ENCODE measurements around the gene CHSY3.

The CHSY3 gene

GRCh38 chr5:130021876-130022275 lies 117.6 kb downstream of the CHSY3 start:
- no peak overlapping the region for H3K9ac ChIP-seq (ENCODE audit: low read length in 2 of 2)
- no peak overlapping the region for H3K4me3 ChIP-seq (ENCODE audit: low read length in 2 of 2)
- no peaks in the 10 kb centered on the region for H3K9me3 ChIP-seq (ENCODE audit: control insufficient read depth in 2 of 2, low read length in 2 of 2)
- no peaks in the 10 kb centered on the region for H3K4me1 ChIP-seq (ENCODE audit: control insufficient read depth, insufficient read depth, low read length)
- H3K36me3 ChIP-seq (ENCODE audit: control insufficient read depth in 2 of 2, insufficient read depth in 2 of 2, low read length in 2 of 2): no peaks in the 10 kb centered on the region
- H3K27ac ChIP-seq (ENCODE audit: low read length): no peak overlapping the region
- H3K27me3 ChIP-seq (ENCODE audit: control insufficient read depth in 1 of 2, insufficient read depth in 2 of 2, low read length in 2 of 2): no peaks in the 10 kb centered on the region

GRCh38 chr5:130023604-130024003 lies 119.3 kb downstream of the CHSY3 start:
- H3K36me3 ChIP-seq (ENCODE audit: control insufficient read depth in 2 of 2, insufficient read depth in 2 of 2, low read length in 2 of 2): no peaks in the 10 kb centered on the region
- H3K9me3 ChIP-seq (ENCODE audit: control insufficient read depth in 2 of 2, low read length in 2 of 2): no peaks in the 10 kb centered on the region
- H3K27me3 ChIP-seq (ENCODE audit: control insufficient read depth in 1 of 2, insufficient read depth in 2 of 2, low read length in 2 of 2): no peaks in the 10 kb centered on the region
- no peak overlapping the region for H3K27ac ChIP-seq (ENCODE audit: low read length)
- no peak overlapping the region for H3K9ac ChIP-seq (ENCODE audit: low read length in 2 of 2)
- H3K4me1 ChIP-seq (ENCODE audit: control insufficient read depth, insufficient read depth, low read length): no peaks in the 10 kb centered on the region
- H3K4me3 ChIP-seq (ENCODE audit: low read length in 2 of 2): no peak overlapping the region

- no peak overlapping the region for H3K9ac ChIP-seq (ENCODE audit: low read length in 2 of 2)
- no peak overlapping the region for H3K27ac ChIP-seq (ENCODE audit: low read length)
- H3K9me3 ChIP-seq (ENCODE audit: control insufficient read depth in 2 of 2, low read length in 2 of 2): no peaks in the 10 kb centered on the region
- H3K36me3 ChIP-seq (ENCODE audit: control insufficient read depth in 2 of 2, insufficient read depth in 2 of 2, low read length in 2 of 2): no peaks in the 10 kb centered on the region
- H3K27me3 ChIP-seq (ENCODE audit: control insufficient read depth in 1 of 2, insufficient read depth in 2 of 2, low read length in 2 of 2): no peaks in the 10 kb centered on the region
- H3K4me3 ChIP-seq (ENCODE audit: low read length in 2 of 2): no peak overlapping the region
- no peaks in the 10 kb centered on the region for H3K4me1 ChIP-seq (ENCODE audit: control insufficient read depth, insufficient read depth, low read length)
Measured at GRCh38 chr5:130024006-130024405, 119.7 kb downstream of the CHSY3 start.

GRCh38 chr5:130025511-130025910 lies 121.2 kb downstream of the CHSY3 start:
- Histone ChIP-seq H3K27me3 (ENCODE audit: control insufficient read depth in 1 of 2, insufficient read depth in 2 of 2, low read length in 2 of 2) (no peaks in the 10 kb centered on the region), H3K36me3 (ENCODE audit: control insufficient read depth in 2 of 2, insufficient read depth in 2 of 2, low read length in 2 of 2) (no peaks in the 10 kb centered on the region), H3K4me1 (ENCODE audit: control insufficient read depth, insufficient read depth, low read length) (no peaks in the 10 kb centered on the region), H3K9me3 (ENCODE audit: control insufficient read depth in 2 of 2, low read length in 2 of 2) (no peaks in the 10 kb centered on the region), H3K9ac (ENCODE audit: low read length in 2 of 2) (no peak overlapping the region), H3K27ac (ENCODE audit: low read length) (no peak overlapping the region), H3K4me3 (ENCODE audit: low read length in 2 of 2) (no peak overlapping the region)

- Histone ChIP-seq H3K4me3 (ENCODE audit: low read length in 2 of 2) (no peak overlapping the region), H3K27ac (ENCODE audit: low read length) (no peak overlapping the region), H3K9me3 (ENCODE audit: control insufficient read depth in 2 of 2, low read length in 2 of 2) (no peaks in the 10 kb centered on the region), H3K9ac (ENCODE audit: low read length in 2 of 2) (no peak overlapping the region), H3K4me1 (ENCODE audit: control insufficient read depth, insufficient read depth, low read length) (no peaks in the 10 kb centered on the region), H3K27me3 (ENCODE audit: control insufficient read depth in 1 of 2, insufficient read depth in 2 of 2, low read length in 2 of 2) (no peaks in the 10 kb centered on the region), H3K36me3 (ENCODE audit: control insufficient read depth in 2 of 2, insufficient read depth in 2 of 2, low read length in 2 of 2) (no peaks in the 10 kb centered on the region)
Measured at GRCh38 chr5:130032807-130033206, 128.5 kb downstream of the CHSY3 start.

GRCh38 chr5:130034566-130035210 lies 130.4 kb downstream of the CHSY3 start:
- H3K9me3 ChIP-seq (ENCODE audit: control insufficient read depth in 2 of 2, low read length in 2 of 2): no peaks in the 10 kb centered on the region
- no peaks in the 10 kb centered on the region for H3K27me3 ChIP-seq (ENCODE audit: control insufficient read depth in 1 of 2, insufficient read depth in 2 of 2, low read length in 2 of 2)
- H3K36me3 ChIP-seq (ENCODE audit: control insufficient read depth in 2 of 2, insufficient read depth in 2 of 2, low read length in 2 of 2): no peaks in the 10 kb centered on the region
- no peak overlapping the region for H3K9ac ChIP-seq (ENCODE audit: low read length in 2 of 2)
- H3K4me1 ChIP-seq (ENCODE audit: control insufficient read depth, insufficient read depth, low read length): no peaks in the 10 kb centered on the region
- H3K4me3 ChIP-seq (ENCODE audit: low read length in 2 of 2): no peak overlapping the region
- no peak overlapping the region for H3K27ac ChIP-seq (ENCODE audit: low read length)

- Histone ChIP-seq H3K9ac (ENCODE audit: low read length in 2 of 2) (no peak overlapping the region), H3K4me1 (ENCODE audit: control insufficient read depth, insufficient read depth, low read length) (no peaks in the 10 kb centered on the region), H3K36me3 (ENCODE audit: control insufficient read depth in 2 of 2, insufficient read depth in 2 of 2, low read length in 2 of 2) (no peaks in the 10 kb centered on the region), H3K27ac (ENCODE audit: low read length) (no peak overlapping the region), H3K27me3 (ENCODE audit: control insufficient read depth in 1 of 2, insufficient read depth in 2 of 2, low read length in 2 of 2) (no peaks in the 10 kb centered on the region), H3K9me3 (ENCODE audit: control insufficient read depth in 2 of 2, low read length in 2 of 2) (no peaks in the 10 kb centered on the region), H3K4me3 (ENCODE audit: low read length in 2 of 2) (no peak overlapping the region)
Measured at GRCh38 chr5:130035388-130035787, 131.1 kb downstream of the CHSY3 start.

- H3K4me3 ChIP-seq (ENCODE audit: low read length in 2 of 2): no peak overlapping the region
- H3K36me3 ChIP-seq (ENCODE audit: control insufficient read depth in 2 of 2, insufficient read depth in 2 of 2, low read length in 2 of 2): no peaks in the 10 kb centered on the region
- H3K27me3 ChIP-seq (ENCODE audit: control insufficient read depth in 1 of 2, insufficient read depth in 2 of 2, low read length in 2 of 2): no peaks in the 10 kb centered on the region
- no peaks in the 10 kb centered on the region for H3K4me1 ChIP-seq (ENCODE audit: control insufficient read depth, insufficient read depth, low read length)
- no peak overlapping the region for H3K27ac ChIP-seq (ENCODE audit: low read length)
- no peaks in the 10 kb centered on the region for H3K9me3 ChIP-seq (ENCODE audit: control insufficient read depth in 2 of 2, low read length in 2 of 2)
- no peak overlapping the region for H3K9ac ChIP-seq (ENCODE audit: low read length in 2 of 2)
Measured at GRCh38 chr5:130037905-130038304, 133.6 kb downstream of the CHSY3 start.

- H3K27ac ChIP-seq (ENCODE audit: low read length): no peak overlapping the region
- no peaks in the 10 kb centered on the region for H3K27me3 ChIP-seq (ENCODE audit: control insufficient read depth in 1 of 2, insufficient read depth in 2 of 2, low read length in 2 of 2)
- H3K9ac ChIP-seq (ENCODE audit: low read length in 2 of 2): no peak overlapping the region
- no peak overlapping the region for H3K4me3 ChIP-seq (ENCODE audit: low read length in 2 of 2)
- H3K9me3 ChIP-seq (ENCODE audit: control insufficient read depth in 2 of 2, low read length in 2 of 2): no peaks in the 10 kb centered on the region
- no peaks in the 10 kb centered on the region for H3K4me1 ChIP-seq (ENCODE audit: control insufficient read depth, insufficient read depth, low read length)
- H3K36me3 ChIP-seq (ENCODE audit: control insufficient read depth in 2 of 2, insufficient read depth in 2 of 2, low read length in 2 of 2): no peaks in the 10 kb centered on the region
Measured at GRCh38 chr5:130043834-130044233, 139.6 kb downstream of the CHSY3 start.

- H3K4me1 ChIP-seq (ENCODE audit: control insufficient read depth, insufficient read depth, low read length): no peaks in the 10 kb centered on the region
Measured at GRCh38 chr5:130045334-130045733, 141.1 kb downstream of the CHSY3 start.

GRCh38 chr5:130050585-130050984 lies 146.3 kb downstream of the CHSY3 start:
- Histone ChIP-seq H3K9me3 (ENCODE audit: control insufficient read depth in 2 of 2, low read length in 2 of 2) (no peaks in the 10 kb centered on the region), H3K9ac (ENCODE audit: low read length in 2 of 2) (no peak overlapping the region), H3K4me1 (ENCODE audit: control insufficient read depth, insufficient read depth, low read length) (no peaks in the 10 kb centered on the region), H3K4me3 (ENCODE audit: low read length in 2 of 2) (no peak overlapping the region), H3K36me3 (ENCODE audit: control insufficient read depth in 2 of 2, insufficient read depth in 2 of 2, low read length in 2 of 2) (no peaks in the 10 kb centered on the region), H3K27ac (ENCODE audit: low read length) (no peak overlapping the region), H3K27me3 (ENCODE audit: control insufficient read depth in 1 of 2, insufficient read depth in 2 of 2, low read length in 2 of 2) (no peaks in the 10 kb centered on the region)

More at GRCh38 chr5:130045334-130045733, 141.1 kb downstream of the CHSY3 start:
- H3K27me3 ChIP-seq (ENCODE audit: control insufficient read depth in 1 of 2, insufficient read depth in 2 of 2, low read length in 2 of 2): no peaks in the 10 kb centered on the region
- no peaks in the 10 kb centered on the region for H3K9me3 ChIP-seq (ENCODE audit: control insufficient read depth in 2 of 2, low read length in 2 of 2)
- H3K9ac ChIP-seq (ENCODE audit: low read length in 2 of 2): no peak overlapping the region
- H3K27ac ChIP-seq (ENCODE audit: low read length): no peak overlapping the region
- no peaks in the 10 kb centered on the region for H3K36me3 ChIP-seq (ENCODE audit: control insufficient read depth in 2 of 2, insufficient read depth in 2 of 2, low read length in 2 of 2)
- H3K4me3 ChIP-seq (ENCODE audit: low read length in 2 of 2): no peak overlapping the region

Data from stomach smooth muscle (tissue), 2 donors.